ENCODE results near the gene RNF17. TPM values are rescaled to one million over a fixed set of nuclear protein-coding genes. Genes with fewer than 3 reads are reported as not detected.

Gene RNF17
- total RNA-seq, 1 donor from 2014 or later = 0.58 TPM

DNA sequence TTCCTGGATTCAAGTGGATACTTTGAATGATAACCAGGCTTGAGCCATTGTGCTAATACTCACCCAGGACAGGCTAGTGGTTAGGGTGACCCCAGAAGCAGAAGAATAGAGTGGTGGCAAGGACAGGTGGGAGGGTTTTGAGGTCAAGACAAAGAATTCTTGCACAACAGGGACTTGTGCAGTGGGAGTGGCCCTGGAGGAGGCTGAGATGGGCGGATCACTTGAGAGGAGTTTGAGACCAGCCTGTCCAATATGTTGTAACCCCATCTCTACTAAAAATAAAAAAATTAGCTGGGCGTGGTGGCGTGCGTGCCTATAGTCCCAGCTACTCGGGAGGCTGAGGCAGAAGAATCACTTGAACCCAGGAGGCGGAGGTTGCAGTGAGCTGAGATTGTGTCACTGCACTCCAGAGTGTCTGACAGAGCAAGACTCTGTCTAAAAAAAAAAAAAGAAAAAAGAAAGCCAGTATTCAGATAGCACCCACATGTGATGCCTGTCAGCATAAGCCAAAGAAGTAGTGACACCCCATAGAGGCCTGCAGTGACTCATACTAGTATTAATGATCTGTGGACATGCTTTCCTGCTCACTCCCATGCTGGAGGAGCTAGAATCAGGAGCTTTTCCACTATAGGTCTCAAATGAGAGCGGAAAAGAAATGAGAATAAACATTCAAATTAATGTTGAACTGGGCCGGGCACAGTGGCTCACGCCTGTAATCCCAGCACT lies 78.7 kb downstream of the RNF17 start:
- Histone ChIP-seq H3K36me3 (ENCODE audit: control insufficient read depth, insufficient read depth, low read length) (no peaks in the 10 kb centered on the region), H3K27me3 (ENCODE audit: control insufficient read depth, insufficient read depth, low read length) (no peaks in the 10 kb centered on the region), H3K4me3 (ENCODE audit: low read depth, low read length) (no peak overlapping the region)
- TF ChIP-seq, protein P1, sequence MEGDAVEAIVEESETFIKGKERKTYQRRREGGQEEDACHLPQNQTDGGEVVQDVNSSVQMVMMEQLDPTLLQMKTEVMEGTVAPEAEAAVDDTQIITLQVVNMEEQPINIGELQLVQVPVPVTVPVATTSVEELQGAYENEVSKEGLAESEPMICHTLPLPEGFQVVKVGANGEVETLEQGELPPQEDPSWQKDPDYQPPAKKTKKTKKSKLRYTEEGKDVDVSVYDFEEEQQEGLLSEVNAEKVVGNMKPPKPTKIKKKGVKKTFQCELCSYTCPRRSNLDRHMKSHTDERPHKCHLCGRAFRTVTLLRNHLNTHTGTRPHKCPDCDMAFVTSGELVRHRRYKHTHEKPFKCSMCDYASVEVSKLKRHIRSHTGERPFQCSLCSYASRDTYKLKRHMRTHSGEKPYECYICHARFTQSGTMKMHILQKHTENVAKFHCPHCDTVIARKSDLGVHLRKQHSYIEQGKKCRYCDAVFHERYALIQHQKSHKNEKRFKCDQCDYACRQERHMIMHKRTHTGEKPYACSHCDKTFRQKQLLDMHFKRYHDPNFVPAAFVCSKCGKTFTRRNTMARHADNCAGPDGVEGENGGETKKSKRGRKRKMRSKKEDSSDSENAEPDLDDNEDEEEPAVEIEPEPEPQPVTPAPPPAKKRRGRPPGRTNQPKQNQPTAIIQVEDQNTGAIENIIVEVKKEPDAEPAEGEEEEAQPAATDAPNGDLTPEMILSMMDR (IDR thresholded peaks at IDR 0.05; ENCODE audit: insufficient read depth, low read length, poor library complexity, severe bottlenecking) = no peak
- peak; percentile 32 for DNase-seq (ENCODE audit: low read depth)

DNA sequence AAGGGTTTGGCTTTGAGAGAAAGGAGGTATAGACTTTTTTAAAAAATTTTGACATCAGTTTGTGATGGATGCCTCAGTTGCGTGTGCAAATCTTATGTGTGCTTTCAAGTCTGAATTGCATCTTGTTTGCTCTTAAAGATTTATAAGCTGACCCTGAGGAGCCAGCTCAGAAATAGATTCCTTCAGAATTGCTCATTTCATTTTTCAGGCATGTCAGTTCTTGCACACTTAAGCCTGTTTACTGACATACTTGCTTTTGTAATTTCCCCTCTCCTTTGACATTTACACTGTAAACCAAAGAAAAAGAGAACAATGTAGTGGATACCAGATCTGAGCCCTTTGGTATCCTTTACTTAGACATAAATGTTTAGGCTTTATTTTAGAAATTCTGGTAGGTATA lies 87.6 kb downstream of the RNF17 start:
- H3K36me3 ChIP-seq (ENCODE audit: control insufficient read depth, insufficient read depth, low read length) = no peaks in the 10 kb centered on the region
- H3K27me3 ChIP-seq (ENCODE audit: control insufficient read depth, insufficient read depth, low read length) = no peaks in the 10 kb centered on the region
- no peak for DNase-seq (ENCODE audit: low read depth)
- TF ChIP-seq, protein P1 (IDR thresholded peaks at IDR 0.05; ENCODE audit: insufficient read depth, low read length, poor library complexity, severe bottlenecking) = no peak
- H3K4me3 ChIP-seq (ENCODE audit: low read depth, low read length) = no peak overlapping the region

DNA sequence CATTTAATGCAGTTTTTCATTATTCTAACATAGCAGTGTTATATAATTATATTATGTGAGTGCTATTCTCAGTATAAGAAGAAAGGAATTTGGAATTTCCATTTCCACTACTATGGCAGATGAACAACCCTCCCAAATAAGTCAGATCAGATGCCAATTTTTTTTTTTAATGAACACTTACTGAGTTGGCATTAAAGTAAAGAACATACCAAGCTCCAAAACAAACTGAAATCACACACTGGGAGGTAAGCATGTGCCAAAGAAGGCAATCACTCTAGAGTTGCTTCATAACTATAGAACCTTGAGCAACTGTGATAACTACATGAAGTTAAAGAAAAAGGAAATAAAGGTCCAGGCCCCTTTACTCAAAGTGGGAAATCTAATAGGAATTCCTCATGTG lies 90.3 kb downstream of the RNF17 start:
- H3K36me3 ChIP-seq (ENCODE audit: control insufficient read depth, insufficient read depth, low read length) = no peaks in the 10 kb centered on the region
- no peak for DNase-seq (ENCODE audit: low read depth)
- no peak overlapping the region for H3K4me3 ChIP-seq (ENCODE audit: low read depth, low read length)
- no peaks in the 10 kb centered on the region for H3K27me3 ChIP-seq (ENCODE audit: control insufficient read depth, insufficient read depth, low read length)
- TF ChIP-seq, protein P1 (IDR thresholded peaks at IDR 0.05; ENCODE audit: insufficient read depth, low read length, poor library complexity, severe bottlenecking) = no peak

DNA sequence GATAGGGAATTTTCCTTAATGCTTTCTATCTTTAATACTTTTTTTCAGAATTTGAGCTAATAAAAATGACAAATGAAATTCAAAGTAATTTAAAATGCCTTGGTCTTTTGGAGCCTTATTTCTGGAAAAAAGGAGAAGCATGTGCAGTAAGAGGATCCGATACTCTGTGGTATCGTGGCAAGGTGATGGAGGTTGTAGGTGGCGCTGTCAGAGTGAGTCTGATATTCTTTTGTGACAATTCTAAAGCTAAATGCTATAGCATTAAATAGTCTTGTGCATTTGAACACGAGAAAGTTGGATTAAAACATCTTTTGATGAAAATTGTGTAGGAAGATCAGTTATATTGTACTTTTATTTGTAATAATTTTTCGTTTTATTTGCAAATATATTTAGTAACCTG lies 95.0 kb downstream of the RNF17 start:
- Histone ChIP-seq H3K27me3 (ENCODE audit: control insufficient read depth, insufficient read depth, low read length) (no peaks in the 10 kb centered on the region), H3K36me3 (ENCODE audit: control insufficient read depth, insufficient read depth, low read length) (no peaks in the 10 kb centered on the region), H3K4me3 (ENCODE audit: low read depth, low read length) (no peak overlapping the region)
- TF ChIP-seq, protein P1 (IDR thresholded peaks at IDR 0.05; ENCODE audit: insufficient read depth, low read length, poor library complexity, severe bottlenecking) = no peak
- DNase-seq (ENCODE audit: low read depth) = no peak

DNA sequence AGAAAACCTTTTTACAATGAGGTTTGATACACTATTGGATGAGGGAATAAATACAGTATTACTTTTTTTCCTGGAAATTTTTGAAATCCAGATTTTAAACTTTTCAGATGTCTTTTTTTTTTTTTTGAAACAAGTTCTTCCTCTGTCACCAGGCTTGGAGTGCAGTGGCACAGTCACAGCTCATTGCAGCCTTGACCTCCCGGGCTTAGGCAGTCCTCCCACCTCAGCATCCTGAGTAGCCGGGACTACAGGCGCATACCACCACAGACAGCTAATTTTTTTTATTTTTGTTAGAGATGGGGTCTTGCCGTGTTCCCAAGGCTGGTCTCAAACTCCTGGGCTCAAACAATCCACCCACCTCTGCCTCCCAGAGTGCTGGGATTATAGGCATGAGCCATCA lies 96.8 kb downstream of the RNF17 start:
- Histone ChIP-seq H3K27me3 (ENCODE audit: control insufficient read depth, insufficient read depth, low read length) (no peaks in the 10 kb centered on the region), H3K36me3 (ENCODE audit: control insufficient read depth, insufficient read depth, low read length) (no peaks in the 10 kb centered on the region), H3K4me3 (ENCODE audit: low read depth, low read length) (no peak overlapping the region)
- DNase-seq (ENCODE audit: low read depth) = no peak
- TF ChIP-seq, protein P1 (IDR thresholded peaks at IDR 0.05; ENCODE audit: insufficient read depth, low read length, poor library complexity, severe bottlenecking) = no peak
